OCI-LY7 (cell line): ENCODE data around the gene GRID2. TPM values are rescaled to one million over a fixed set of nuclear protein-coding genes. Genes with fewer than 3 reads are reported as not detected.

Experiments used
- BruUV-seq: library from RNA; stranded (reverse); fragments of 400-500 nt; replicated peaks from 2 replicates; lab custom pipeline; 2021; lab: Mats Ljungman, UMichigan
- CTCF ChIA-PET: fragments of 300-600 bp; sonication (Branson Sonifier 250); formaldehyde crosslinking; loops from one replicate; lab custom pipeline; 2022; ENCODE audit warnings: antibody characterized with exemption; ENCODE audit not compliant: unreplicated experiment; lab: Charles Lee
- POLR2A ChIA-PET: fragments of 300-600 bp; sonication (Branson Sonifier 250); formaldehyde crosslinking; loops from one replicate; lab custom pipeline; 2022; ENCODE audit warnings: antibody characterized with exemption; lab: Charles Lee
- DNase-seq: peaks from one replicate; pipeline ENCODE4 v3.0.0-alpha.2; 2015; ENCODE audit warnings: low spot score
- H2AFZ ChIP-seq: fragments of 200-600 bp; sonication (generic), shearing (Covaris generic); 2 replicates; pipeline ENCODE4 v1.6.1; 2014; ENCODE audit warnings: mild to moderate bottlenecking, antibody characterized with exemption, low read length, moderate library complexity
- H3K27ac ChIP-seq: fragments of 200-600 bp; sonication (generic); 2 replicates; pipeline ENCODE4 v1.5.1; 2014; ENCODE audit warnings: mixed run types, low read depth, mild to moderate bottlenecking, moderate library complexity, low read length, inconsistent platforms; ENCODE audit not compliant: poor library complexity, severe bottlenecking
- H3K36me3 ChIP-seq: fragments of 200-600 bp; sonication (generic); 2 replicates; pipeline ENCODE4 v1.6.1; 2014; ENCODE audit warnings: mild to moderate bottlenecking, antibody characterized with exemption, low read length, moderate library complexity, mixed read lengths; ENCODE audit not compliant: insufficient read depth
- H3K4me1 ChIP-seq: fragments of 200-600 bp; sonication (generic); 2 replicates; pipeline ENCODE4 v1.5.1; 2014; ENCODE audit warnings: mild to moderate bottlenecking, low read length; ENCODE audit not compliant: insufficient read depth, poor library complexity, severe bottlenecking
- H3K4me2 ChIP-seq: fragments of 200-600 bp; sonication (generic); 2 replicates; pipeline ENCODE4 v1.6.1; 2014; ENCODE audit warnings: mild to moderate bottlenecking, low read length
- H3K4me3 ChIP-seq: fragments of 200-600 bp; sonication (generic); 2 replicates; pipeline ENCODE4 v1.5.1; 2014; ENCODE audit warnings: mild to moderate bottlenecking, low read depth, low read length; ENCODE audit not compliant: poor library complexity, severe bottlenecking
- H3K79me2 ChIP-seq: fragments of 200-600 bp; sonication (generic); 2 replicates; pipeline ENCODE4 v1.6.1; 2016; ENCODE audit warnings: low read depth, mild to moderate bottlenecking, low read length, moderate library complexity, mixed read lengths; ENCODE audit not compliant: insufficient read depth
- H3K9me2 ChIP-seq: fragments of 200-600 bp; sonication (generic); 2 replicates; pipeline ENCODE4 v1.6.1; 2016; ENCODE audit warnings: mild to moderate bottlenecking, low read length, mixed read lengths; ENCODE audit not compliant: insufficient read depth
- H3K9me3 ChIP-seq: fragments of 200-600 bp; sonication (generic); 2 replicates; pipeline ENCODE4 v1.6.1; 2014; ENCODE audit warnings: mild to moderate bottlenecking, mixed run types, low read length, mixed read lengths
- H4K20me1 ChIP-seq: fragments of 200-600 bp; sonication (generic); 2 replicates; pipeline ENCODE4 v1.6.1; 2014; ENCODE audit warnings: mild to moderate bottlenecking, antibody characterized with exemption, low read length, moderate library complexity, mixed read lengths; ENCODE audit not compliant: insufficient read depth
- CTCF ChIP-seq: fragments of 200-600 bp; sonication (generic); conservative IDR thresholded peaks from 2 replicates; pipeline ENCODE4 v1.5.1; 2014; ENCODE audit warnings: mild to moderate bottlenecking, antibody characterized with exemption, low read length, moderate library complexity, mixed read lengths
- EZH2phosphoT487 ChIP-seq: fragments of 200-600 bp; sonication (generic); IDR thresholded peaks from 2 replicates; pipeline ENCODE4 v1.6.1; 2018; ENCODE audit warnings: low read depth, borderline replicate concordance, mild to moderate bottlenecking, mixed run types, antibody characterized with exemption, low read length, moderate library complexity, mixed read lengths
- intact Hi-C: fragments of 100-400 bp; cut with micrococcal nuclease; formaldehyde crosslinking; loops from one replicate; pipeline ENCODE4 v1.10.0; 2022; ENCODE audit not compliant: unreplicated experiment
- total RNA-seq, 2 experiments: library from RNA; depleted of rRNA in 1 of 2; stranded (reverse); fragments of >200 nt in 1 of 2; shearing (Covaris generic) in 1 of 2; gene quantifications; 2 replicates each; pipeline ENCODE4 v1.2.3, GENCODE V29; 2014 to 2022

The GRID2 gene
- total RNA-seq, 2 experiments from 2014 or later = not detected

- Histone ChIP-seq H4K20me1 (no peaks in the 10 kb centered on the region), H3K4me3 (no peak overlapping the region), H3K27ac (no peak overlapping the region), H3K4me1 (no peaks in the 10 kb centered on the region), H3K9me3 (no peaks in the 10 kb centered on the region), H2AFZ (no peak overlapping the region), H3K36me3 (no peaks in the 10 kb centered on the region), H3K9me2 (no peaks in the 10 kb centered on the region), H3K79me2 (no peaks in the 10 kb centered on the region), H3K4me2 (no peak overlapping the region)
- no peak for DNase-seq
- TF ChIP-seq EZH2phosphoT487 (no peak), CTCF (peak; percentile 39; the same call in 1 of the 2 replicates)
- ChIA-PET CTCF (no interaction called here), POLR2A (no interaction called here)
- intact Hi-C loops = no loop called here
- no TSS peak for BruUV-seq
Observed at GRCh38 chr4:93710101-93710846, 1406.5 kb downstream of the GRID2 start.

GRCh38 chr4:93710847-93711430, 1407.2 kb downstream of the GRID2 start:
- no TSS peak for BruUV-seq
- no peaks in the 10 kb centered on the region for H3K9me2 ChIP-seq
- intact Hi-C loops = no loop called here
- ChIA-PET CTCF (no interaction called here), POLR2A (no interaction called here)
- no peaks in the 10 kb centered on the region for H3K36me3 ChIP-seq
- no peaks in the 10 kb centered on the region for H3K9me3 ChIP-seq
- H3K27ac ChIP-seq = no peak overlapping the region
- H3K4me2 ChIP-seq = no peak overlapping the region
- no peak for DNase-seq
- H4K20me1 ChIP-seq = no peaks in the 10 kb centered on the region
- H3K79me2 ChIP-seq = no peaks in the 10 kb centered on the region
- TF ChIP-seq EZH2phosphoT487 = no peak
- no peak for TF ChIP-seq CTCF
- H2AFZ ChIP-seq = no peak overlapping the region
- H3K4me1 ChIP-seq = no peaks in the 10 kb centered on the region
- no peak overlapping the region for H3K4me3 ChIP-seq

GRCh38 chr4:93718233-93718632, 1414.5 kb downstream of the GRID2 start:
- ChIA-PET POLR2A (no interaction called here), CTCF (no interaction called here)
- TF ChIP-seq EZH2phosphoT487 (no peak), CTCF (no peak)
- Histone ChIP-seq H4K20me1 (no peaks in the 10 kb centered on the region), H2AFZ (no peak overlapping the region), H3K36me3 (no peaks in the 10 kb centered on the region), H3K4me1 (no peaks in the 10 kb centered on the region), H3K9me3 (no peaks in the 10 kb centered on the region), H3K4me3 (no peak overlapping the region), H3K4me2 (no peak overlapping the region), H3K9me2 (no peaks in the 10 kb centered on the region), H3K79me2 (no peaks in the 10 kb centered on the region), H3K27ac (no peak overlapping the region)
- intact Hi-C loops = no loop called here
- no TSS peak for BruUV-seq
- no peak for DNase-seq
